ENCODE measurements around the gene OR2T10.
"Not testable (repeated sequence)": the region's sequence is repeated elsewhere in the genome, so short reads cannot be mapped to it uniquely, and the experiment has no call there.

OR2T10 gene

GRCh38 chr1:248593226-248593625, 4.3 kb downstream of the OR2T10 start:
- DNase-seq (ENCODE audit: low spot score) = no peak

GRCh38 chr1:248592655-248593054, 4.8 kb downstream of the OR2T10 start:
- DNase-seq (ENCODE audit: low spot score) = no peak

GRCh38 chr1:248590055-248590454, 7.4 kb downstream of the OR2T10 start:
- no peak for DNase-seq (ENCODE audit: low spot score)

- no peak for DNase-seq (ENCODE audit: low spot score)
Measured at GRCh38 chr1:248589334-248589733, 8.2 kb downstream of the OR2T10 start.

DNA sequence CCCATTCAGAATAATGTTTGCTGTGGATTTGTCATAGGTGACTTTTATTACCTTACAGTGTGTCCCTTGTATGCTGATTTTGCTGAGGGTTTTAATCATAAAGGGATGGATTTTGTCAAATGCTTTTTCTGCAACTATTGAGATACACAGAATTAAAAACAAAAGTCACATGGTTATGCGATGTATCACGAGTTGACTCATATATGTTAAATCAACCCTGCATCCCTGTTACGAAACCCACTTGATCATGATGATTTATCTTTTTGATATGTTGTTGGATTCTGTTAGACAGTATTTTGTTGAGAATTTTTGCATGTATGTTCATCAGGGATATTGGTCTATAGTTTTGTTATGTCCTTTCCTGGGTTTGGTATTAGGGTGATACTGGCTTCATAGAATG, 12.2 kb downstream of the OR2T10 start:
- no peak for DNase-seq (ENCODE audit: low spot score)

GRCh38 chr1:248576260-248576980, 21.1 kb downstream of the OR2T10 start:
- no peak for DNase-seq (ENCODE audit: low spot score)

DNA sequence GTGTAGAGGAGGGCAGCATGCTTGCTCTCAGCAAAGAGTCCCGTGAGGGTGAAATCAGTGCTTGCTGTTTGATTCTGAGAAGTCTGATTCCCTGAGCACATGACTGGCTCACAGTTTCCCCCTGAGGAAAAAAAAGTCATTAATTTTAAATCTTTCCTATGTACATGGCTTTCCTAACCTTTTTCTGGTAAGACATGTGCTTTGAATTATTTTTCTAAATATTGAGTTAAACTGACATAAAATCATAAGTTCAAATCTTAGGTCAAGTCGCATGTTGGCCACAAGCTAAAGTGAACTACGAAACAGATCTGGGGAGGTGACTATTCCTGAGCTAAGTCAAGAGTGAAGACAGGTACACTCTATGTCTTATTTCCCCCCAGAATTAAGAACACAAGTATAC, 22.8 kb downstream of the OR2T10 start, which contains the start of gene OR2T34:
Gene OR2T34, minus strand, starts transcription at position 101 of the 400 bp plus-strand sequence. Its CDS starts 0 bp downstream, at position 101.
- DNase-seq (ENCODE audit: low spot score) = not testable (repeated sequence)

GRCh38 chr1:248573856-248574255, 23.6 kb downstream of the OR2T10 start:
- not testable (repeated sequence) for DNase-seq (ENCODE audit: low spot score)

GRCh38 chr1:248572049-248572448, 25.5 kb downstream of the OR2T10 start:
- DNase-seq (ENCODE audit: low spot score) = not testable (repeated sequence)

DNA sequence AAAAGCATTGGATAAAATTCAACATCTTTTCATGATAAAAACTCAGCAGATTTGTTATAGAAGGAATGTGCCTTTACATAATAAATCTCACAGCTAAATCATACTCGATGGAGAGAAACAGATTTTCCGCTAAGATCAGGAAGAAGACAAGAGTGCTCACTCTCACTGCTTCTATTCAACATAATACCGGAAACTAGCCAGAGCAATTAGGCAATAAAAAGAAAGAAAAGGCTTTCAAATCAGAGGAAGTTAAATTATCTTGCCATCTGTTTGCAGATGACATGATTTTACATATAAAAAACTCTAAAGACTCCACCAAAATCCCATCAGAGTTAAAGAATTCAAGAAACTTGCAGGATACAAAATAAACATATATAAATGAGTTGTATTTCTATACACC, 26.7 kb downstream of the OR2T10 start:
- DNase-seq (ENCODE audit: low spot score) = not testable (repeated sequence)

- not testable (repeated sequence) for DNase-seq (ENCODE audit: low spot score)
Measured at GRCh38 chr1:248569049-248569448, 28.5 kb downstream of the OR2T10 start.

- DNase-seq (ENCODE audit: low spot score) = not testable (repeated sequence)
Measured at GRCh38 chr1:248565530-248566373, 31.7 kb downstream of the OR2T10 start.

DNA sequence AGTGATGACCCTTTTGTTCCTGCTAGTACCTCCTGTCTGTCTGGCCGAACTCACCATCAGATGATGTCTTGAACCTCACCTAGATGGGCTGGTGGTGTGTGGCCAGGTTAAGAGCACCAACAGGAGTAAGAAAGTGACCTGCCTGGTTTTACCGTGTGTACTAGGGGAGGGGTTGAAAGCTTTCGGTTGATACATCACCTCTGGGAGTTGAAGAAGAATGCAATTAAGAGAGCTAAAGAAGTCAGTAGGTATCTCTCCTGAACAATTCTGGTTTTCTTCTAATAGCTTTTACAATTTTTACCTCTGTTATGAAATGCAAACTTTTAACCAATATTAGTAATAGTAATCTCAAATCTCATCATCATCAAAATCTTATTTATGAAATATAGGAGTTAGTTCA, 34.8 kb downstream of the OR2T10 start, which contains the start of gene OR2T29:
Gene OR2T29, minus strand, starts transcription at position 101 of the 400 bp plus-strand sequence. CDS start 3,281 bp downstream, outside the sequence.
- not testable (repeated sequence) for DNase-seq (ENCODE audit: low spot score)

DNA sequence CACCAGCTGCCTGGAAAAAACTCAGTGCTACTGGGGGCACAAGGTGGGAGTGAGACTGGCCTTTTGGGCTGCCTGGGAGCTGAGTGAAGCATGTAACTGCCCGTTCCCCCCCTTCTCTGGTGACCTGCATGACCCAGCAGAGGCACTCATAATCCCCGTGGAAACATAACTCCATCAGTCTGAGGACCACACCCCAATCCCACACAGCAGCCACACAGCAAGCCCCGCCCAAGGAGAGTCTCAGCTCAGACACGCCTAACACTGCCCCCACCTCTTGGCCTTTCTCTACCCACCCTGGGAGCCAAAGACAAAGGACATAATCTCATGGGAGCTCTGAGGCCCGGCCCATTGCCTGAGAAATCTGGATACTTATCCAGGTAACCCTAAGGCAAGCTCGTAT, 46.5 kb downstream of the OR2T10 start:
- not testable (repeated sequence) for DNase-seq (ENCODE audit: low spot score)

DNA sequence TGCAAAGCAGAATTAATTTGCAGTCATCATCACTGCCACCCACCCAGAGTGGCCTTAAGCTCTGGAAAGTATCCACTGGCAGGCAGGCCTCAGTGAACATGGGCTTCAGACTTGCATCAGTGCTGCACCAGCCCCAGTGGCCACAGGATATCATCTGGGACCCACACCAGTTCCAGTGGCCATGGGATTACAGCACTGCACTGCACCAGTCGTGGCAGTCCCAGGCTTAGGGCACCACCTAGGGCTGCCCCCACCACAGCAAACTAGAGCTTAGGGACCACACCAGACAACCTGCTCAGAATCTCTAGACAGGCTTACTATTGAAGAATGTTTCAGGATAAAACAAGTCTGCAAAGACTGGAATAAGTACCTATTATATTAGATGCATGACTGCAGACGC, 50.1 kb downstream of the OR2T10 start:
- DNase-seq (ENCODE audit: low spot score) = not testable (repeated sequence)

Measured in putamen (tissue), 1 donor.